Embryonic facial prominence (tissue), 1 donor: ENCODE measurements around the gene SERPINB6.
"Not testable (repeated sequence)": the region's sequence is repeated elsewhere in the genome, so short reads cannot be mapped to it uniquely, and the experiment has no call there.

Source experiments
- DNase-seq: peaks from one replicate; pipeline ENCODE4 v3.0.0-alpha.2; 2016; ENCODE audit errors: extremely low spot score

Gene SERPINB6

DNA sequence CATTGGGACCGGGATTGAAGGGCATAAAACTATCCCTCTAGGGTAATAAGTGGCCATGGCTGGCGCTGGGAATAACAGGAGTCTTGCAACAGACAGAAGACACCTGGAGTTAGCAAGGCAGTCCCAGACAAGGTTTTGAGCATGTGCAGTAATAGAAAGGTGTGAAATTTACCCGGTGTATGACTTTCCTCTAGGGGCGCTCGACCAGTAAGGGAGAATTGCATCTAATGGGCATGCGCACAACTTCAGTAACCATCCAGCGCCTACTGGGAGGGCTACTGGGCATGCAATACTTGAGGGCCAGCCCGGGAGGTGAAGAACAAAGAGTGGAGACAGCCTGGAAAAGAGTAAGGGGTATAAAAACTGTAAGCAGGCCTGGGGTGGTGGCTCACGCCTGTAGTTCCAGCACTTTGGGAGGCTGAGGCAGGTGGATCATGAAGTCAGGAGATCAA, 32.7 kb downstream of the SERPINB6 start:
- no peak for DNase-seq

DNA sequence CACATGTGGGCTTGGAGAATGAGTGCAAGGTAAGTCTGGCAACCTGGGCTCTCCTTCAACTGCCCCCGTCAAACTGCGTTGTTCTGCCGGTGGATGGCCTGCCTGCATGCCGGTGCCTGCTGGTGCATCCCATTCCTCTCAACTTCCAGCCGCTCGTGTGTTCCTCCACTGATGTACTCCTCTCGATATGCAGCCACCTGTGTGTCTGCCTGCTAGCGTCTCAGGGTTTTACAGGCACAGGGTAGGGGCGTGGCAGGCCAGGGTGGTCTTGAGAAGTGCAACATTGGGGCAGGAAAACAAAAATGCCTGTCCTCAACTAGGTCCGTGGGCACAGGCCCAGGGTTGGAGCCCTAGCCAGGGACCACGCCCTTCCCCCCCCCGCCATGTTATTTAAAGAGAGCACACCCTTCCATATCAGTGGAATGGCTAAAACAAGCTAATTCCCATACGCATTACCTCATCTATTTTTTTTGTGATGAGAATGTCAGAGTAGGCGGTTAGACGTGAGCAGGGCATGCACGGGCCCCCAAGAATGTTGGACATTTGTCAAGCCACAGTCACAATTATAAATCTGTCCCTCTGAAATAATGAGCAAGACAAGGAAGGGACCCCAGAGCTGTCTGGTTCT, 33.2 kb downstream of the SERPINB6 start:
- DNase-seq: no peak

DNA sequence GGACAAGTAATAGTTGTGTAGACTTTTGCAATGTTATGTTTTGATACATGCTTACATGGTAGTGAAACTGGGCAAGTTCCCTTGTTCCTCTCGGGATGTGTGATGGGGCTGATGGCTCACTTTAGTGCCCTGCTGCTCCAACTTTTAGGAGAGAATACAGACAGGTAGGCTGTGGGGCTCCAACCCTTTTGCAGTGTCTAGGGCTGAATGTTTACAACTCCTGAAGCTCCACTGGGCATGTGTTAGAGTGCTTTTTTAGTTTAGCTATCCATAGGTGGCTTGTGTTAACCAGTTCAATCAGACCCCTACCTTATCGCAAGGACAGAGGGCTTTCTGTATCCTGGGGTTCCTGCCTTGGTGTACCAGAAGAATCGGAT, 33.8 kb downstream of the SERPINB6 start:
- no peak for DNase-seq

- no peak for DNase-seq
Observed at GRCh38 chr6:2935566-2936291, 35.6 kb downstream of the SERPINB6 start.

GRCh38 chr6:2934057-2934456, 37.3 kb downstream of the SERPINB6 start:
- DNase-seq: no peak

DNA sequence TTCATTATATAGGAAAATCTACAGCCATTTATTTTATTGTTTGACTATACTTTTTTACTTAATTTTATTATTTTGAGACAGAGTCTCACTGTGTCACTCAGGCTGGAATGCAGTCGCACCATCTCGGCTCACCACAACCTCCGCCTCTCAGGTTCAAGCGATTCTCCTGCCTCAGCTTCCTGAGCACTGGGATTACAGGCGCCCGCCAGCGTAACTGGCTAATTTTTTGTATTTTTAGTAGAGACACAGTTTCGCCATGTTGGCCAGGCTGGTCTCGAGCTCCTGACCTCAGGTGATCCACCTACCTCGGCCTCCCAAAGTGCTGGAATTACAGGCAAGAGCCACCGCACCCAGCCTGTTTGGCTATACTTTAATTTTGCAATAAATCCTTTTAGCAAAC, 38.5 kb downstream of the SERPINB6 start:
- DNase-seq: not testable (repeated sequence)

DNA sequence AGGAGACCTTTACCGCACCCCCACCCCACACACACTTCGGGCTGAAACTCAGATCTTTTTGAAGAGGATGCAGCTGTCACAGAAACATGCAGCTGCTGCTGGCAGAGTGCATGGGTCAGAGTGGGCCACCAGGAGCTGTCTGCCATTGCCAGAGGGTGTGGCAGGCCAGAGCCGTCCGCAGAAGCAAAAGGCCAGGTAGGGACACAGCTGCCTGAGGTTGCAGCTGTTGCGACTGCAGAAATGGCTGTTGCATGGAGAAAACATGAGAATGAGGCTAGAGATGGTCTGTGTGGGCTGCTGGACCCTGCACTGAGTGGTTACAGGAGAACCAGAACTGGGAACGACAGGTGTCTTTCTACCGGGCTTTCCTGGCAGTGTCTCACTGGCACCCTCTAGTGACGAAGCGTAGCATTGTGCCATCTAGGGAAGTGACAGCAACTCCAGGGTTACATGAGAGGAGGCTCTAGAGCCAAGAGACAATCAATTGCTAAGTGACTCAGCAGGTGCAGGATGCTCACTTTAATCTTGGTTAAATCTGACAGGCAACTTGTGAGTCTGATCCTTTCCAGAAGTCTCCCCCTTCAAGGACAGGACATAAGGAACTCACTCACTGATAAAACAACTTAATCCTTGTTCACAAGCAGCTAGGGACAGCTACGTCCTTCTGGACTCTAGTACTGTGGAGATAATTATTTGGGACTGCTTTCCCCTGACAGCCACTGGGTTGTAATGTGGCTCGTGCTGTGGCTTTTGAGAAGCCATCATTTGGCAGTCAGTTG, 39.2 kb downstream of the SERPINB6 start:
- DNase-seq: peak; percentile 31

GRCh38 chr6:2931055-2931454, 40.3 kb downstream of the SERPINB6 start:
- no peak for DNase-seq

GRCh38 chr6:2927931-2928330, 43.4 kb downstream of the SERPINB6 start:
- not testable (repeated sequence) for DNase-seq

GRCh38 chr6:2925842-2926747, 45.3 kb downstream of the SERPINB6 start:
- not testable (repeated sequence) for DNase-seq

DNA sequence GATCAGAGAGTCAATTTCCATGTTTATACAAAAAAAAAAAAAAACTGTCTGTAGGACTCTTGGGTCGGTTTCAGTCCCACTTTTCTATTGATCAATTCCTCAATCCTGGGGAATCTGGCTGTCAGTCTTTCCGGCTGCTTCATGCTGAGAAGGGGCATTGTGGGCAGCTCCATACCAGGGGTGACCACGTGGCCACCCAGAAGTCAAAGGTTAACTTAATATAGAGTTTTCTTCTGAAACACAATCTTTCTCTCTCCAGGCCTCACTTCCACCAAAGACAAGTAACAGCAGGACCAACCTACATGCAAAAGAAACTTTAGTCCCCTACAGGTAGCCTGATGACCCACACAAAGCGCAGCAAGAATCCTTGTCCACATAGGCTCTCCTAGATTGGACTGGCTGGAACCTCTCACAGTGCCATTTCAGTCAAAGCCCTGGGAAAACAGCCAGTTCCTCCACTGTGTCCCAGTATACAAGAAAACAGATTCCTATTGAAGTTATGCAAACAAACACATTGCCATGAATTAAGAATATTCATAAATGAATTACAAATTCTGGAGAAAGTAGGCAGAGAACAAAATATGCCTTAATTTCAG, 49.7 kb downstream of the SERPINB6 start:
- DNase-seq: no peak

- no peak for DNase-seq
Observed at GRCh38 chr6:2920671-2921112, 50.7 kb downstream of the SERPINB6 start.

DNA sequence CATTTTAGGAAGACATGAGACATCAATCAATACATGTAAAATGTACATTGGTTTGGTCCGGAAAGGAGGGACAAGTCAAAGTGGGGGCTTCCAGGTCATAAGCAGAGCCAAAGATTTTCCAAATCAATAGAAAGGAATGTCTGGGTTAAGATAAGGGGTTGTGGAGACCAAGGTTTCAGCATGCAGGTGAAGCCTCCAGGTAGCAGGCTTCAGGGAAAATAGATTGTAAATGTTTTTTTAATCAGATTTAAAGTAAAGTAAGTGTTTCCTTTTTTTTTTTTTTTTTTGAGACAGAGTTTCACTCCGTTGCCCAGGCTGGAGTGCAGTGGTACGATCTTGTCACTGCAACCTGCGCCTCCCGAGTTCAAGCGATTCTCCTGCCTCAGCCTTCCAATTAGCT, 51.5 kb downstream of the SERPINB6 start:
- DNase-seq: no peak

GRCh38 chr6:2919401-2919800, 52.0 kb downstream of the SERPINB6 start:
- no peak for DNase-seq

- no peak for DNase-seq
Observed at GRCh38 chr6:2918936-2919335, 52.4 kb downstream of the SERPINB6 start.

DNA sequence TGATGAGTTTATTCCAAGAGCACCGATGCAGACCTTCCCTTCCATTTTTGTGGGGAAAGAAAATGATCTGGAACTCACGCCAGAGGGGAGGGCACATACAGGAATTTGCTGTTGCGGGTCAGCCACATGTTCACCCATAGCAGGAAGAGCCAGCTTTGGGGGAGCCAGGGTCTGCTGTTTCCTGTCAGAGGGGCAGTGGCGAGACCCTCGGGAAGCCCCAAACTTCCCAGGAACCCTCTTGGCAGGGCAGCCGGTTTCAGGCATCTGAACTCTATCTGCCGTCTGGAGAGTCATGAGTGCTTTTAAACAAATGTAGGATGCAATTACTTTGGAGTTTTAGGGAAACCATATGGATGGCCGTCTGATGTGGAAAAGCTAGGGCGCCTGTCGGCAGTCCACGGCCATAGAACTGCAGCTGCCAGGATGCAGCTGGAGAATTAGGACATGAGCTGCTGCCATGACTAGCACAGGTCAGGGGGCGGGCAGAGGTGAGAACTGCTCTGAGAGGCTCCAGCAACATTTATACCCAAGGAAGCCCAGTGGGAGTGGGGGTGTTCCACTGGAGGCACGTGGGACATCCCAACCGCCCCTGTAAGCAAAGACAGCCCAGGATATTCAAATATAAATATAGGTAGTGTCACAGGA, 53.4 kb downstream of the SERPINB6 start:
- DNase-seq: no peak

DNA sequence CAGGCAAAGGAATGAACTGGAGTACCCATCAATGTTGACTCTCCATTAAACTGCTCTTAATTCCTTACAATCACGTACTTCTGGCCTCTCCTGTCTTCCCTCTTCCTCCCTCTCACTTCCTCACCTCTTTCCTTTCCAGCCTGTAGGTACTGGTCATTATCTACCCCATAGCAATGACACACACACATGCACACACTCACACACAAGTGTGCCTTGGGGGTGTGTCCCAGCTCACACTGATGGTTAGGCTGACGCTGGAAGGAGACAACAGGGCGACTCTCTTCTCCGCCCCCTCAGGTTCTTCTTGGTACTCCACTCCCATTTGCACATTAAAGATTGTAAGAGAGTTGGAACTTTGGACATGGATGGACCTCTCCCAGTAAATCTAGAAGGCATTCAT, 54.3 kb downstream of the SERPINB6 start:
- DNase-seq: no peak

GRCh38 chr6:2916158-2916925, 55.0 kb downstream of the SERPINB6 start:
- DNase-seq: no peak

GRCh38 chr6:2915150-2915549, 56.2 kb downstream of the SERPINB6 start:
- no peak for DNase-seq

DNA sequence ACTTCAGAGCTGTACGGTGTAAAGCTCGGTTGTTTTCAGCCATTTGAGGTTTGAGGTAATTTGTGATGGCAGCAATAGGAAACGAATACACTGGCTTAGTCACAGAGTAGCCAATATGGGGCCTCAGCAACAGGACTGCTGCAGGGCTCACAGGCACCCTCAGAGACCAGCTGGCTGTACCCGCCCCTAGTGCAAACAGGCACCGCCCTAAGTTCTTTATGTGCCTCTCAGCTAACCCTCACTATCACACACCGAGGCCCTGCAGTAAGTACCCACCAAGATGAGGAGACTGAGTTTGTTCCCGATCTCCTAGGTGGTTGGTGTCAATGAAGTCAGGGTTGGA, 57.1 kb downstream of the SERPINB6 start:
- DNase-seq: no peak
